HG02870 (cell line): ENCODE measurements around the gene MADCAM1.
A peak's percentile ranks its signal among the peaks of the same experiment; 100 is the strongest.

Experiments used
- ATAC-seq: cut with Tn5 transposase; IDR thresholded peaks from one replicate; pipeline ENCODE4 v1.9.1; 2021; ENCODE audit warnings: mild to moderate bottlenecking, moderate library complexity; ENCODE audit not compliant: unreplicated experiment

The MADCAM1 gene

DNA sequence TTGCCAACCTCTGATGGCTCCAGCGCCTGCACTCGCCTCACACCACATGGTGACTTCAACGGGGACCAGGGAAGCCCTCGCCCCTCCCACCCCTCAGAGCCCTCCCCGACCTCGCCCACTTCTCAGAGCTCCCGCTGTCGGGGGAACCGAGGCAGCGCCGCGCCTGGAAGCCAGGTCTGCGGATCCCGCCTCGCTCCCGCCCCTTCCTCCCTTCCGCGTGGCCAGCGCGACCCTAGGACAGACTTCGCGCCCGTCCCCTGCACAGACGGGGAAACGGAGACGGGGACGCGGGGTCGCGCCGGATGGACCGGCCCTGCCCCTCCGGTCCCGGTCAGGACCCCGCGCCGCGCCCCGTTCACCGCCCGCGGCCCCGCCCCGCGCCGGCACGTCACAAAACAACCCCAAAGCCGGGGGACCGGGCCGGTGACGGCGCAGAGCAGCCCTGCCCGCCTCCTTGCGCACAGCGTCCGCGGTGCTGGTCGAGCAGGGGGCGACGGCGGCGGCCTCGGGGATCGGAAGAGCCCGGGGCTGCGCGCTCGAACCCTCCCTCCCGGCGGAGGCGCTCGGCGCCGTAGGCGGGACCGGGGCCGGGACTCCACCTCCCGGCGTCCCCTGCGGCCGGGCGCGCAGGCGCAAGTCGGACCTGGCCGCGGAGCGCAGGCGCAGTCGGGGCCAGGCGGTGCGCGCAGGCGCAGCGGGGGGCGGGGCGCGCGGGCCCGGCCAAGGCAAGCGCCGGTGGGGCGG, 34.9 kb downstream of the MADCAM1 start:
- ATAC-seq, result peak; percentile 54

DNA sequence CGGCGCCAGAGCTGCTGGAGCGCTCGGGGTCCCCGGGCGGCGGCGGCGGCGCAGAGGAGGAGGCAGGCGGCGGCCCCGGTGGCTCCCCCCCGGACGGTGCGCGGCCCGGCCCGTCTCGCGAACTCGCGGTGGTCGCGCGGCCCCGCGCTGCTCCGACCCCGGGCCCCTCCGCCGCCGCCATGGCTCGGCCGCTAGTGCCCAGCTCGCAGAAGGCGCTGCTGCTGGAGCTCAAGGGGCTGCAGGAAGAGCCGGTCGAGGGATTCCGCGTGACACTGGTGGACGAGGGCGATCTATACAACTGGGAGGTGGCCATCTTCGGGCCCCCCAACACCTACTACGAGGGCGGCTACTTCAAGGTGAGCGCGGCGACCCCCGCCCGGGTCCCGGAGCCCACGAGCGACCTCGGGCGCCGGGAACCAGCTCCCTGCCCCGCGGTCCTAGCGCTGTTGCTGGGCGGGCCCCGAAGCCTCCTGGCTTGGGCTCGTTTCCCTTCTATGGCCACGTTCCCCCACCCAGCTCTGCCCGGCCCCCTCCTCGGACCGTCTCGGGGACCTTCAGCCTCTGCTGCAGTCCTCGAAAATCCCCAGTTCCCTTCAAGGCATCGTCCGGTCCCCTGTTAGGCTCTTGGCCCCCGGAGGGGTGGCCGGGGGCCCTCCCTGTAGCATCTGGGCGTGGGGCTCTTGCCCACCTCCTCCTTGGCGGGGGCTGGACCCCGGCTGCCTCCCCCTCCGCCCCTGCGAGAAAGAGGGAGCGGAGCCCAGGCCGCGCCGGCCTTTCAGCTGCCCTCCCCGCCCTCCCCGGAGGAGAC, 35.7 kb downstream of the MADCAM1 start, which contains the start of gene CDC34:
Gene CDC34 (plus strand): TSS at position 8 of the 808 bp plus-strand sequence. CDS start 172 bp downstream, at position 180.
- ATAC-seq, result peak; percentile 15

GRCh38 chr19:532561-533363, 36.5 kb downstream of the MADCAM1 start:
- no peak for ATAC-seq

GRCh38 chr19:533364-534058, 37.2 kb downstream of the MADCAM1 start:
- no peak for ATAC-seq

GRCh38 chr19:534088-534487, 37.8 kb downstream of the MADCAM1 start:
- ATAC-seq, result no peak

DNA sequence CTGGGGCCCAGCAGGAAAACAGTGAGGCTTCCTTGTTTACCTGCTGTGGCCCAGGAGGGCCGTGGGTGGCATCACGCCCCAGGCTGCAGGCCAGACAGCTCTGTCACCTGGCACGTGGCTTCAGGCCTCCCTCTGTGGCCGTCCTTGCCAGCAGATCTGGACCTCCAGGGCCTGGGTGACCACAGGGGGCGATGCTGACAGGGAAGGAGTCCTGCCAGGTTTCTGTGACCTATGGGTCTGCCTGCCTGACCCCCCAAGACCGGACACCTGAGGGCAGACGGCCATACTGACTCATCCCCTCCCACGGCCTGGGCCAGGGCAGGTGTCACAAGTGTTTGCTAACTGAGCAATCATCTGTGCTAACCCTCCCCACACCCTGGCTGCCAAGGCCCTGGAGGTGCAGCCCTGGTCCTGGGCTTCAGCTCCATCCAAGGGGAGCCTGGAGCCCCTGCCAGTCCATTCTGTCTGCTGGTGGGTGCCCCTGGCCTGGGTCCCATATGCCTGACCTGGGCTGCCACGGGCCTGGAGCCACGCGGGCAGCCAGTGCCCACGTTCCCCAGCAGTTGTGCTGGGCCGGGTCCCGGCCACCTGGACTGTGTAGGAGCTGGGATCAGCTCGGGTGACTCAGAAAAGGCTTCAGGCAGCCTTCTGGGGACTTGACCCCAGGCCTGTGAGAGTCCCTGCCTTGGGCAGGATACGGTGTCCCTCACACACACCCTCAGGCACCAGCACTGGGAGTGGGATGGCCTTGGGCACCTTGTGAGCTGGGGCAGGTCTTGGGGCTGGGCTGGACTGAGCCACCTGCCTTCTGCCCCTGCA, 38.9 kb downstream of the MADCAM1 start:
- ATAC-seq, result no peak

- no peak for ATAC-seq
Measured at GRCh38 chr19:536031-536880, 40.0 kb downstream of the MADCAM1 start.

GRCh38 chr19:536881-537404, 40.7 kb downstream of the MADCAM1 start:
- no peak for ATAC-seq

GRCh38 chr19:538641-539428, 42.5 kb downstream of the MADCAM1 start:
- no peak for ATAC-seq

DNA sequence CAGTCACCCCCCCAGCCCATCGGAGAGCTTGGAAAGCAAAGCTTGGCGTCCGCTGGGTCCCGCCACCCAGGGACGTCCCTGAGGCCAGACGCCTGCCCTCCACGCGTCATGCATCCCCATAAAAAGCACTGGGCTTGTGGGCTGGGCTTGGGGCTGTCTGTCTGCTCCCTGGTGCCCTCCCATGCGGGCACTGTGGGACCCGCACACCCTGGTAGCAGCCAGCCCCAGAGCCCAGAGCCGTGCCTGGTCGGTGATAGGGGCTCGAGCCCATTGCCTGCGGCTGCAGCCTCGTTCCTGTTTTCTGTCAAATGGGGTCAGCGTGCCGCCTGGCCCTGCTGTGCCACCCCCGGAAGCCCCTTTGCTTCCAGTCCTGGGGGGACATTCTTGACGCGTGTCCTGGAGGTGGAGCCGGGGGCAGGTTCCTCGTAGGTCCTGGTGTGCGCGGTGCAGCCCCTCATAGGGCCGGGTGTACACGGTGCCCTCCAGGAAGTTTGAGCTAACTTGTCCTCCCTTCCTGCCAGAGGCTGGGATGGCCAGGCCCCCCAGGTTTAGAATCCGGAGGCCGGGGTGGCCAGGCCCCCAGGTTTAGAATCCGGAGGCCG, 43.2 kb downstream of the MADCAM1 start:
- no peak for ATAC-seq

DNA sequence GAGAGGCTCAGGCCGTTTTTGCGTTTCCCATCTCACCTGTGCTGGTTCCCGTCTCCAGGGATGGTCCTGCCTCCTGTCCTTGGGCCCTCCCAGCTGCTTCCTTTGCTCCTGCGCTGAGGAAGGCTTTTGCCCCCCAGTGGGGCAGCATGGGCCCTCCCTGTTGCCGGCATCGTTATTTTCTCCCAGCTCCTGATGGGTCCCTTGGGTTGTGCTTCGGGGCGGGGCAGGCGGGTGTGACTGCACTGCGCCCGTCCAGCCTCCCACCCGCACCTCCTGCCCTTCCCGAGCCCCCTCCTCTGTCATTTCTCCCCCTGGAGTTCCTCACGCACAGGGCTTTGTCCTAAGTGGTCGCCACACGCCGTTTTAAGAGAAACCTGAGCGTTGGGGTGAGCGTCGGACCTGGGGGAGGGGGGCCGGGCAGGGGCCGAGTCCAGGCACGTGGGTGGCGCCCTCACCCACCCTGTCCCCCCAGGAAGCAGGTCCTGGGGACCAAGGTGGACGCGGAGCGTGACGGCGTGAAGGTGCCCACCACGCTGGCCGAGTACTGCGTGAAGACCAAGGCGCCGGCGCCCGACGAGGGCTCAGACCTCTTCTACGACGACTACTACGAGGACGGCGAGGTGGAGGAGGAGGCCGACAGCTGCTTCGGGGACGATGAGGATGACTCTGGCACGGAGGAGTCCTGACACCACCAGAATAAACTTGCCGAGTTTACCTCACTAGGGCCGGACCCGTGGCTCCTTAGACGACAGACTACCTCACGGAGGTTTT, 44.8 kb downstream of the MADCAM1 start:
- ATAC-seq, result no peak

- no peak for ATAC-seq
Measured at GRCh38 chr19:541699-542098, 45.4 kb downstream of the MADCAM1 start.

DNA sequence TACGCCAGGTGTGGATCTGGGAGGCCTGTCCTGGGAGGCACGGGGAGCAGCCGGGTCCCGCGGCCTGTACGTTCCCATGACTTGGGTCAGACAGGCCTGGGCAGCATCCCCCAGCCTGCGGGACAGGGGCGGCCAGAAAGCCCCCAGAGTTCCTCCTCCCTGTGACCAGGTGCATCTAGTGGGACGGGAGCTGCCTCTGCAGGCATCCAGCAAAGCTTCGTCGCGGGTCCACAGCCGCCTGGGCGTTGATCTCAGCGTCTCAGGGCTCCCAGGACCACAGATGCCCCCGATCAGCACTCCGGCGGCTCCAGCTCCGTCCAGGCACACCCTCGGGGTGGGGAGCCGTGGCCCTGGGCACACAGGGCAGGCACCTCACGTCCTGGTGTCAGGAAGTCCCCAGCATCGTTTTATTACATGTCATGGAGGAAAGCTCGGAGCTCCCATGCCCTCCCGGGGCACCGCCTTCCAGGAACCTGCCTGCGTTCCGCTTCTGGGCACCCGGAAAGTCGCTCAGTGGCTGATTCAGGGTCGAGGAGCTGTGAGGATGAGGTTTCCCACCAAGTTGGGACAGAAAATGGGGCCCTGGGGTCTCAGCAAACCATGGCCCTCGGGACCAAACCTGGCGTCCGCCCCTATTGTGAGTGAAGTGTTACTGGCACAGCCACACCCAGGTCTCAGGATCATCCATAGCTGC, 46.0 kb downstream of the MADCAM1 start:
- no peak for ATAC-seq

DNA sequence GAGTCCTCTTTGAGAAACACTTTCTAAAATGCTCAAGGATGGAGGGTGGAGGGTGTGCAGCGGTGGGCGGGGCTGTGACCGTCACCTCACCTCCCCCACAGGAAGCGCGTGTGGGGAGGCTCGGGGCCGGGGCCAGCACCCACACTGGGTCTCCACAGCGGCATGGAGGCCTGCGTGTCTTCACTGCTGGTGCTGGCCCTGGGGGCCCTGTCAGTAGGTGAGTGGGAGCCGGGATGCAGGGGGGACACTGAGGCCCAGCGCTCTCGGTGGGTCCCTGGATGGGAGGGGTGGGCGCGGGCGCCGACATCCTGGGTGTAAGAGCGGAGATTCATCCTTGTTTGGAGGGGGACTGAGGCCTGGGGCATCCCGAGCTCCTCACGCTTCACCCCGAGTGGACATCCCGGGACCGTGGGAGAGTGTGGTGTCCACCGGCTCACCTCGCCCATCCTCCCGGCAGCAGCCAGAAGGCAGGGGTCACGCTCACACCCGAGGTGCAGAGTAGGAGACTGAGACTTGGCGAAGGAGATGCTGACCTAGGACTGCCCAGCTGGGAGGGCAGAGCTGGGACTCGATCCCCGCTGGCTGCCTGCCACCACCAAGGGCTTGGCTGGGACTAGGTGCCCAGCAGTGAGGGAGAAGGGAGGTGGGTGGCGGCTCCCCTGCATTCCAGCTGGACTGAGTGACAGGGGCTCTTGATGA, 47.8 kb downstream of the MADCAM1 start, which contains the start of gene GZMM:
Gene GZMM (plus strand): TSS at position 144 of the 699 bp plus-strand sequence. CDS start 19 bp downstream, at position 163.
- ATAC-seq, result no peak

- no peak for ATAC-seq
Measured at GRCh38 chr19:547117-547516, 50.8 kb downstream of the MADCAM1 start.
